Neural cell (in vitro differentiated cells): ENCODE data around the gene KRTAP10-5. TPM values are rescaled to one million over a fixed set of nuclear protein-coding genes. Genes with fewer than 3 reads are reported as not detected.
"Not testable (repeated sequence)": the region's sequence is repeated elsewhere in the genome, so short reads cannot be mapped to it uniquely, and the experiment has no call there.

ENCODE experiments used
- H2AFZ ChIP-seq: fragments of 200-600, 300-800 bp; sonication (generic), shearing (Covaris generic); 2 replicates; pipeline ENCODE4 v1.6.0; 2014; ENCODE audit warnings: low read depth, mild to moderate bottlenecking, antibody characterized with exemption, low read length, moderate library complexity
- H3F3A ChIP-seq: fragments of 200-600 bp; shearing (Covaris generic); 2 replicates; pipeline ENCODE4 v1.6.1; 2016; ENCODE audit warnings: mild to moderate bottlenecking, moderate library complexity, mixed read lengths, antibody characterized with exemption, low read length; ENCODE audit not compliant: insufficient read depth, poor library complexity, severe bottlenecking
- H3K27ac ChIP-seq: fragments of 200-600, 300-800 bp; sonication (generic), shearing (Covaris generic); 2 replicates; pipeline ENCODE4 v1.5.1; 2014; ENCODE audit warnings: mild to moderate bottlenecking, low read length, moderate library complexity
- H3K27me3 ChIP-seq: fragments of 300-800, 200-600 bp; sonication (generic), shearing (Covaris generic); 2 replicates; pipeline ENCODE4 v1.6.0; 2014; ENCODE audit warnings: mild to moderate bottlenecking, low read depth, low read length, moderate library complexity; ENCODE audit not compliant: insufficient read depth
- H3K36me3 ChIP-seq: fragments of 300-800, 200-600 bp; sonication (generic), shearing (Covaris generic); 2 replicates; pipeline ENCODE4 v1.5.1; 2014; ENCODE audit warnings: mild to moderate bottlenecking, antibody characterized with exemption, low read length, moderate library complexity; ENCODE audit not compliant: insufficient read depth
- H3K4me2 ChIP-seq: fragments of 300-800, 200-600 bp; sonication (generic), shearing (Covaris generic); 2 replicates; pipeline ENCODE4 v1.6.0; 2014; ENCODE audit warnings: mild to moderate bottlenecking, low read length
- H3K4me3 ChIP-seq: fragments of 300-800, 200-600 bp; sonication (generic), shearing (Covaris generic); 2 replicates; pipeline ENCODE4 v1.5.1; 2014; ENCODE audit warnings: mild to moderate bottlenecking, low read length, moderate library complexity
- H3K79me2 ChIP-seq: fragments of 200-600 bp; shearing (Covaris generic); replicated peaks from 2 replicates; pipeline ENCODE4 v1.6.0; 2014; ENCODE audit warnings: mild to moderate bottlenecking, low read length, moderate library complexity; ENCODE audit not compliant: insufficient read depth
- H3K9ac ChIP-seq: fragments of 300-800, 200-600 bp; sonication (generic), shearing (Covaris generic); 2 replicates; pipeline ENCODE4 v1.6.1; 2016; ENCODE audit warnings: mild to moderate bottlenecking, low read length, mixed read lengths
- H3K9me2 ChIP-seq: fragments of 200-600 bp; shearing (Covaris generic); 2 replicates; pipeline ENCODE4 v1.6.1; 2016; ENCODE audit warnings: mild to moderate bottlenecking, low read length, mixed read lengths; ENCODE audit not compliant: insufficient read depth
- H3K9me3 ChIP-seq: fragments of 200-600, 300-800 bp; sonication (generic), shearing (Covaris generic); 2 replicates; pipeline ENCODE4 v1.6.1; 2016; ENCODE audit warnings: mild to moderate bottlenecking, mixed run types, low read length, moderate library complexity, mixed read lengths
- H4K20me1 ChIP-seq: fragments of 200-600 bp; shearing (Covaris generic); 2 replicates; pipeline ENCODE4 v1.6.1; 2016; ENCODE audit warnings: mild to moderate bottlenecking, mixed run types; ENCODE audit not compliant: insufficient read depth
- CTCF ChIP-seq: fragments of 450-650 bp; IDR thresholded peaks from 2 replicates; pipeline ENCODE4 v1.5.1; 2014; ENCODE audit warnings: antibody characterized with exemption, mild to moderate bottlenecking, moderate library complexity; ENCODE audit not compliant: poor library complexity, severe bottlenecking
- EP300 ChIP-seq: fragments of 450-650 bp; conservative IDR thresholded peaks from 2 replicates; pipeline ENCODE4 v1.6.1; 2014; ENCODE audit warnings: antibody characterized with exemption, mild to moderate bottlenecking, moderate library complexity; ENCODE audit not compliant: poor library complexity, severe bottlenecking
- EZH2 ChIP-seq: fragments of 200-600, 300-800 bp; shearing (Covaris generic), sonication (generic); IDR thresholded peaks from 2 replicates; pipeline ENCODE4 v1.6.1; 2014; ENCODE audit warnings: antibody characterized with exemption, low read length, borderline replicate concordance, mild to moderate bottlenecking; ENCODE audit not compliant: insufficient read depth, poor library complexity, severe bottlenecking
- MXI1 ChIP-seq: fragments of 450-650 bp; conservative IDR thresholded peaks from 2 replicates; pipeline ENCODE4 v1.6.1; 2014; ENCODE audit warnings: antibody characterized with exemption, mild to moderate bottlenecking; ENCODE audit not compliant: poor library complexity, severe bottlenecking
- POLR2AphosphoS5 ChIP-seq: IDR thresholded peaks from 2 replicates; pipeline ENCODE4 v1.6.1; 2012
- RAD21 ChIP-seq: fragments of 450-650 bp; conservative IDR thresholded peaks from 2 replicates; pipeline ENCODE4 v1.6.1; 2014; ENCODE audit warnings: antibody characterized with exemption, mild to moderate bottlenecking, moderate library complexity
- REST ChIP-seq: IDR thresholded peaks from 2 replicates; pipeline ENCODE4 v1.6.1; 2012; ENCODE audit warnings: borderline replicate concordance
- SMC3 ChIP-seq: fragments of 450-650 bp; conservative IDR thresholded peaks from 2 replicates; pipeline ENCODE4 v1.6.1; 2014; ENCODE audit warnings: antibody characterized with exemption, mild to moderate bottlenecking, moderate library complexity; ENCODE audit not compliant: poor library complexity
- TAF1 ChIP-seq: IDR thresholded peaks from 2 replicates; pipeline ENCODE4 v1.6.1; 2012; ENCODE audit warnings: low read depth
- polyA plus RNA-seq: library from polyadenylated mRNA; depleted of rRNA; stranded (reverse); fragments of >200 nt; gene quantifications from 2 replicates; pipeline ENCODE4 v1.2.3, GENCODE V29; 2014

The KRTAP10-5 gene
- polyA plus RNA-seq, 1 donor from 2014 or later = not detected

DNA sequence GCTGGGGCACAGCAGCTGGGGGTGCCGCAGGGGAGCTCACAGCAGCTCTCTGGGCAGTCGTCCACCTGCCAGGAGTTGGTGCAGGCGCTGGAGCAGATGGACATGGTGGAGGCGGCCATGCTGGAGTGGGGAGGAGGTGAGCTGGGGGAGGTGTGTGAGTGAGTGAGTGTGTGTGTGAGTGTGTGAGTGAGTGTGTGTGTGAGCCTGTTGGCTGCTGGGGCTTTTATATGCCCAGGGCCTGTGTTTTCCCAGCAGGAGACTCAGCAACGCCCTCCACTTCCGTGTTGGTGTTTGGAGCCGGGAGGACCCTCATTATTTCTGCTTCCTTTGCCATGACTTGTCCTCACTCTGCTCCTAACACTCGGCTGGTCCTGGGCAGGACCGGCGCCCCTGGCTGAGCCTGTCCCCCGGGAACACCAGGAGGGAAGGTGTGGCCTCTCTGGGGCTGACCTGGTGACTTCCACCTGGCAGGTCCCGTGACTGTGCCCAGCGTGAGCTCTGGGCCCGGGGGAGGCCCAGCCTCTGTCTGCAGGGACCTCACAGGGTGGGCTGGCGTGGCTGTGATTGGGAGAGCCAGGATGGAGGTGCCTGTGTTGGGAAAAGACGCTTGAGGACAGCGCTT, 29.0 kb downstream of the KRTAP10-5 start, which contains the start of gene KRTAP10-2:
Gene KRTAP10-2, minus strand, starts transcription at position 166 of the 622 bp plus-strand sequence. Its CDS starts 47 bp downstream, at position 119.
- no peaks in the 10 kb centered on the region for H3K9me2 ChIP-seq
- no peak within 1 kb of the TSS for H3K27ac ChIP-seq
- H3K9me3 ChIP-seq = no peaks in the 10 kb centered on the region
- H3K27me3 ChIP-seq = no peaks in the 10 kb centered on the region
- H3K9ac ChIP-seq = no peak within 1 kb of the TSS
- H3F3A ChIP-seq = no peaks in the 10 kb centered on the region
- no peaks in the 10 kb centered on the region for H4K20me1 ChIP-seq
- no peak within 1 kb of the TSS for H3K4me3 ChIP-seq
- no peak within 1 kb of the TSS for H2AFZ ChIP-seq
- no peaks in the 10 kb centered on the region for H3K36me3 ChIP-seq
- TF ChIP-seq POLR2AphosphoS5 = no peak
- no peak for TF ChIP-seq MXI1
- no peaks in the 10 kb centered on the region for H3K79me2 ChIP-seq
- no peak within 1 kb of the TSS for H3K4me2 ChIP-seq

- H3K4me2 ChIP-seq = no peak overlapping the region
- no peaks in the 10 kb centered on the region for H4K20me1 ChIP-seq
- no peak overlapping the region for H3K9ac ChIP-seq
- H3K27ac ChIP-seq = no peak overlapping the region
- TF ChIP-seq CTCF = no peak
- TF ChIP-seq TAF1 = no peak
- no peak for TF ChIP-seq SMC3
- no peak for TF ChIP-seq EP300
- no peak for TF ChIP-seq POLR2AphosphoS5
- no peak for TF ChIP-seq REST
- TF ChIP-seq RAD21 = no peak
- TF ChIP-seq MXI1 = no peak
- TF ChIP-seq EZH2 = no peak
- no peaks in the 10 kb centered on the region for H3K36me3 ChIP-seq
- H3K4me3 ChIP-seq = no peak overlapping the region
- no peaks in the 10 kb centered on the region for H3K9me3 ChIP-seq
- H2AFZ ChIP-seq = no peak overlapping the region
- H3K79me2 ChIP-seq = no peaks in the 10 kb centered on the region
- H3F3A ChIP-seq = no peaks in the 10 kb centered on the region
- H3K9me2 ChIP-seq = no peaks in the 10 kb centered on the region
- H3K27me3 ChIP-seq = no peaks in the 10 kb centered on the region
Measured at GRCh38 chr21:44550807-44551206, 29.6 kb downstream of the KRTAP10-5 start.

- H3K9me2 ChIP-seq, H3K4me3 ChIP-seq, H3K79me2 ChIP-seq, H3K27me3 ChIP-seq, H3K9ac ChIP-seq, H2AFZ ChIP-seq, H4K20me1 ChIP-seq, H3K27ac ChIP-seq, H3K9me3 ChIP-seq, H3K4me2 ChIP-seq, H3K36me3 ChIP-seq, H3F3A ChIP-seq: not testable (repeated sequence)
Measured at GRCh38 chr21:44550285-44550684, 30.1 kb downstream of the KRTAP10-5 start.
